ENCODE measurements around the gene BRD3OS. TPM values are rescaled to one million over a fixed set of nuclear protein-coding genes. Genes with fewer than 3 reads are reported as not detected.

Gene BRD3OS
- total and polyA plus RNA-seq, 2 of the 13 experiments (the other 11 are each of a cell fraction or from before 2014, with no cell fraction given) = 4.9 to 5.7 TPM

- TF ChIP-seq IRF1 (CRISPR knock-in tag; IDR thresholded peaks at IDR 0.05; ENCODE audit: low read depth) (no peak), ZNF652 (CRISPR knock-in tag; IDR thresholded peaks at IDR 0.05; ENCODE audit: borderline replicate concordance, low read depth) (no peak), PBX3 (CRISPR knock-in tag; IDR thresholded peaks at IDR 0.05; ENCODE audit: borderline replicate concordance) (no peak), XRCC5 (optimal IDR thresholded peaks at IDR 0.05; ENCODE audit: low read length) (peak; percentile 24), SNAI1 (CRISPR knock-in tag; IDR thresholded peaks at IDR 0.05; ENCODE audit: borderline replicate concordance) (no peak), ZNF558 (CRISPR knock-in tag; IDR thresholded peaks at IDR 0.05; ENCODE audit: borderline replicate concordance) (no peak), ZFP1 (CRISPR knock-in tag; IDR thresholded peaks at IDR 0.05) (no peak), ZNF567 (CRISPR knock-in tag; IDR thresholded peaks at IDR 0.05; ENCODE audit: borderline replicate concordance) (0 out of 2 replicates have a peak, but pooled peaks have one; percentile 44), ZNF496 (CRISPR knock-in tag; IDR thresholded peaks at IDR 0.05; ENCODE audit: insufficient replicate concordance) (no peak), PHF8 (CRISPR knock-in tag; IDR thresholded peaks at IDR 0.05) (no peak), HDAC2 (CRISPR knock-in tag; IDR thresholded peaks at IDR 0.05) (no peak), CTCF (CRISPR knock-in tag; IDR thresholded peaks at IDR 0.05) (peak; percentile 71), ADNP (CRISPR knock-in tag; IDR thresholded peaks at IDR 0.05) (0 out of 2 replicates have a peak, but pooled peaks have one; percentile 38), STAT6 (CRISPR knock-in tag; IDR thresholded peaks at IDR 0.05; ENCODE audit: borderline replicate concordance) (no peak), NCOR1 (IDR thresholded peaks at IDR 0.05; ENCODE audit: borderline replicate concordance, low read length) (no peak)
- TF ChIP-seq, protein P1, sequence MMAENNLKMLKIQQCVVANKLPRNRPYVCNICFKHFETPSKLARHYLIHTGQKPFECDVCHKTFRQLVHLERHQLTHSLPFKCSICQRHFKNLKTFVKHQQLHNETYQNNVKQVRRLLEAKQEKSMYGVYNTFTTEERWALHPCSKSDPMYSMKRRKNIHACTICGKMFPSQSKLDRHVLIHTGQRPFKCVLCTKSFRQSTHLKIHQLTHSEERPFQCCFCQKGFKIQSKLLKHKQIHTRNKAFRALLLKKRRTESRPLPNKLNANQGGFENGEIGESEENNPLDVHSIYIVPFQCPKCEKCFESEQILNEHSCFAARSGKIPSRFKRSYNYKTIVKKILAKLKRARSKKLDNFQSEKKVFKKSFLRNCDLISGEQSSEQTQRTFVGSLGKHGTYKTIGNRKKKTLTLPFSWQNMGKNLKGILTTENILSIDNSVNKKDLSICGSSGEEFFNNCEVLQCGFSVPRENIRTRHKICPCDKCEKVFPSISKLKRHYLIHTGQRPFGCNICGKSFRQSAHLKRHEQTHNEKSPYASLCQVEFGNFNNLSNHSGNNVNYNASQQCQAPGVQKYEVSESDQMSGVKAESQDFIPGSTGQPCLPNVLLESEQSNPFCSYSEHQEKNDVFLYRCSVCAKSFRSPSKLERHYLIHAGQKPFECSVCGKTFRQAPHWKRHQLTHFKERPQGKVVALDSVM (CRISPR knock-in tag; IDR thresholded peaks at IDR 0.05) = no peak
- TF ChIP-seq, protein P2, sequence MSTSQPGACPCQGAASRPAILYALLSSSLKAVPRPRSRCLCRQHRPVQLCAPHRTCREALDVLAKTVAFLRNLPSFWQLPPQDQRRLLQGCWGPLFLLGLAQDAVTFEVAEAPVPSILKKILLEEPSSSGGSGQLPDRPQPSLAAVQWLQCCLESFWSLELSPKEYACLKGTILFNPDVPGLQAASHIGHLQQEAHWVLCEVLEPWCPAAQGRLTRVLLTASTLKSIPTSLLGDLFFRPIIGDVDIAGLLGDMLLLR (CRISPR knock-in tag; IDR thresholded peaks at IDR 0.05) = 0 out of 2 replicates have a peak, but pooled peaks have one; percentile 3
These were observed 30.0 kb upstream of the BRD3OS start (continued) for GRCh38 chr9:133995012-133995896.
